ENCODE measurements around the gene SPIRE1. TPM values are rescaled to one million over a fixed set of nuclear protein-coding genes. Genes with fewer than 3 reads are reported as not detected.
"Not testable (repeated sequence)": the region's sequence is repeated elsewhere in the genome, so short reads cannot be mapped to it uniquely, and the experiment has no call there.

The SPIRE1 gene
- polyA plus RNA-seq, 6 donors from 2014 or later: not detected

DNA sequence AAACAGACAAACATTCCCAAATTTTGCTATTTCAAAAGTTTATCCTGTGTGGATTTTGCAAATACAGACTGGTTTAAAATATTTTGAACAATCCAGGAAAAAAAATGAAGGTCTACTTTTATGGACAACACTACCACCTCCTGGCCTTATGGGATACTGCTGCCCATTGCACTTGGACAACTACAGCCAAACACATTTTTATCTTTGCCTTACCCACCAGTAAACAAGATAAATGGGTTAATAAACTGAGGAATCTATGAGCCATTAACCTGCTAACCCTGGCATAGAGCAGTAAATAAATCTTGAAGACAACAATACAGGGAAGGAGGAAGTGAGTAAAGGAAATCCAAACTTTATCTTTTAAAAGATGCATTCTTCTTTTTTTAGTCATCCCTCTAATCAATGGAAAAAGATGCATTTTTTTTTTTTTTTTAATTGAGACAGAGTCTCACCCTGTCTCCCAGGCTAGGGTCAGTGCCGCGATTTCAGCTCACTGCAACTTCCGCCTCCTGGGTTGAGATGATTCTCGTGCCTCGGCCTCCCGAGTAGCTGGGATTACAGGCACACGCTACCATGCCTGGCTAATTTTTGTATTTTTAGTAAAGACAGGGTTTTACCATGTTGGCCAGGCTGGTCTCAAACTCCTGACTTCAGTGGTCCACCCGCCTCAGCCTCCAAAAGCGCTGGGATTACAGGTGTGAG is 2.1 kb upstream of the SPIRE1 start:
- H3K4me1 Mint-ChIP-seq: peaks cover 7 to 11% (median 10%) of the 10 kb centered on the region in 3 donors
- ATAC-seq (ENCODE audit: low read depth in 2 of 2) (no peak), DNase-seq (peak; percentile 23)
- H3K9me3 Mint-ChIP-seq: no peaks in the 10 kb centered on the region
- peaks cover 11 to 17% (median 16%) of the 10 kb centered on the region in 3 donors for H3K27me3 Mint-ChIP-seq
- H3K27ac Mint-ChIP-seq: peak overlapping the region in 1 of 6 donors; percentile 13
- H3K36me3 Mint-ChIP-seq: no peaks in the 10 kb centered on the region
- H3K4me3 Mint-ChIP-seq: peak overlapping the region in 1 of 8 donors; percentile 73

DNA sequence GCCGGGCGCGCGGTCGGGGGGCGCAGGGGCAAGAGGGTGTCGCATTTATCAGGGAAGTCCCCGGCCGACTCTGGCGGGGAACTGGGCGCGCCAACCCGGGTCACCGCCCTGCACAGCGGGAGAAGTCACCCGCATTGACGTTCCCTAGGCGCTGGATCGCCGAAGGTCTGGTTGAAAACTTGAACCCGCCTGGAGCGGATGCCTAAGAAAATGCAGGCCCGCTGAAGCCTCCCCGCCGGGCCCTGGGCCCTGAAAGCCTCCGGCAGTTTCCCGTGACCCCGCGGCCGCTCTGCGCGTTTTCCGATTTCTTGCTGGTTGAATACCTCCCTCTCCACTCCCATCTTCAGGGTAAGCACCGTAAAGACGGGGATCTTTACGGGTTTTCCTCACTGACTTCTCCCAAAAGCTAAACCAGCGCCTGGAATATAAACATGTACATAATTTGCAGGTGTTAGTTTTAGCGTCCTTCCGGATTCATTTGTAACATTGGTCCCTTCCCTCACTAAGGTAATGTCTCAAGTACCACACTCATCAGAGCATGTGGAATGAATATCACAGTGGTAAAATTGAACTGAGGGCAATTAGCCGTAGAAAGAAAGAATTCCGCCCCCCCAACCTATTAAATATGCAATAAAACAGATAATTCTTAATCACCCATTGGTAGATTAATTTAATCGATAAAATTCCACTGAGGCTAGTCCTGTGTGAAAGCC is 675 bp upstream of the SPIRE1 start:
- DNase-seq (no peak), ATAC-seq (ENCODE audit: low read depth in 2 of 2) (peak; percentile 41 to 52)
- H3K9me3 Mint-ChIP-seq: no peaks in the 10 kb centered on the region
- peaks cover 7 to 11% (median 10%) of the 10 kb centered on the region in 3 donors for H3K4me1 Mint-ChIP-seq
- peak overlapping the region; percentile 84 to 94 (median 92) for H3K4me3 Mint-ChIP-seq
- H3K27ac Mint-ChIP-seq: peak overlapping the region in 2 of 6 donors; percentile 20 to 81
- peaks cover 17 to 26% (median 22%) of the 10 kb centered on the region in 3 donors for H3K27me3 Mint-ChIP-seq
- no peaks in the 10 kb centered on the region for H3K36me3 Mint-ChIP-seq

DNA sequence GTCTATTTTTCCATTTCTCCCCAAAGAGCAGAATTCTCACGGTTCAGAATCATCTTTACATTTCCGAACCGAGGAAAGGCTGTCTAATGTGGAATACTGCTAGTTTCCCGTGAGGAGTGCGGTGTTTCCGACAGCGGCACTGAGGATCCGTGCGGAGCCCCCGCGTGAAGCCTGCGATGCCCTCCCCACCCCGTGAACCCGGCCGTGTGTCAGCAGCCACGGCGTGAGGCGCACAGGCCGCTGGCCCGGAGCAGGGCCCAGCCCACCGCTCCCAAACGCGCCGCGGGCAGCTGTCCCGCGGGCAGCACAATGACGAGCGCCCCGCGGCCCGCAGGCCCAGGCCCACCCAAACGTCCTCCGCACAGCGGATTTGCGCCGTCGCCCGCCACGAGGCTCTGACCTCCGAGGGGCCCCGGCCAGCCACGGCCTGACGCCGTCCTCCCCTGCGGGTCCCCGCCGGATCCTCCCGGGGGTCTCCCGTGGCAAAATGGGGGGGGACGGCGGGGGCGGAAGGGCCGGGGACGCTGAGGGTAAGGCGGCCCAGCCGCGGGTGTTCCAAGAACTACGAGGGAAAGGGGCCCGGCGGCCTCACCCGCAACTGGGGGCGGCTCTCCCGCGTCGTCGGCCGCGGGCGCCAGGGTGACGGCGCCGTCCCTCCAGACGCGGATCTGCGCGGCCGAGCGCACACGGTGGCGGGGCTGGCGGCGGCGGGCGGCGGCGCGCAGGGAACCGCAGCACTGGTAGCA is 796 bp downstream of the SPIRE1 start:
- H3K4me3 Mint-ChIP-seq: peak overlapping the region; percentile 56 to 91 (median 82)
- H3K27me3 Mint-ChIP-seq: peaks cover 30 to 41% (median 37%) of the 10 kb centered on the region in 3 donors
- peaks cover 7 to 11% (median 10%) of the 10 kb centered on the region in 3 donors for H3K4me1 Mint-ChIP-seq
- peak overlapping the region in 1 of 6 donors; percentile 18 for H3K27ac Mint-ChIP-seq
- no peaks in the 10 kb centered on the region for H3K9me3 Mint-ChIP-seq
- H3K36me3 Mint-ChIP-seq: no peaks in the 10 kb centered on the region
- DNase-seq (peak; percentile 9), ATAC-seq (ENCODE audit: low read depth in 2 of 2) (peak; percentile 61 to 69)

DNA sequence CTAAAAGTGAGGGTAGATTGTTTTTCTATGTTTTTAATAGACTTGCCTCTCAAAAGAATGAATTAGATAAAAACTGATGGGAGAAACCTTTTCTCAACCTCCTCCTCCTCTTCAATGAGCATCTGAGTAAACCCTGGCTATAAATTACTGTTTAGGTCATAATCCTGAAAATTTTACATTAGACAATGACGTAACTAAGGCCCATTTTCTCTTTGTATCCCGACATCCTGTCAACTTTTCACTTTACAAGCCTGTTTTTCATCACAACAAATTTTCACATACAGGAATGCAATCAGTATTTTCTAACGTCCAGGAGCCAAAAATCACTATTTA is 1.3 kb downstream of the SPIRE1 start:
- no peak for DNase-seq
- no peaks in the 10 kb centered on the region for H3K9me3 Mint-ChIP-seq
- peak overlapping the region; percentile 56 to 91 (median 82) for H3K4me3 Mint-ChIP-seq
- H3K36me3 Mint-ChIP-seq: no peaks in the 10 kb centered on the region
- H3K27ac Mint-ChIP-seq: peak overlapping the region in 3 of 6 donors; percentile 17 to 24 (median 18)
- peaks cover 7 to 11% (median 10%) of the 10 kb centered on the region in 3 donors for H3K4me1 Mint-ChIP-seq
- peaks cover 36 to 46% (median 41%) of the 10 kb centered on the region in 3 donors for H3K27me3 Mint-ChIP-seq
- no peak for ATAC-seq (ENCODE audit: low read depth in 2 of 2)

DNA sequence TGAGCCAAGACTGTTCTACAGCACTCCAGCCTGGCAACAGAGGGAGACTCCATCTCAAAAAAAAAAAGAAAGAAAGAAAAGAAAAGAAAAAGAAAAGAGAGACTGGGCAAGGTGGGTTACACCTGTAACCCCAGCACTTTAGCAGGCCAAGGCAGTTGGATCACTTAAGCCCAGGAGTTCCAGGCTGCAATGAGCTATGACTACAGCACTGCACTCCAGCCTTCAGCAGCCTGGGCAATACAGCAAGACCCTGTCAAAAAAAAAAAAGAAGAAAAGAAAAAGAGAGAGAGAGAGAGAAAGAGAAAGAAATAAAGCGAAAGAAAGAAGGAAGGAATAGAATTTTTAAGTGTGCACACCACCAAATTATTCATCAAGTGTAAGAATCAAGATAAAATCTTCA is 2.9 kb downstream of the SPIRE1 start:
- peaks cover 7 to 11% (median 10%) of the 10 kb centered on the region in 3 donors for H3K4me1 Mint-ChIP-seq
- no peak for DNase-seq
- ATAC-seq (ENCODE audit: low read depth in 2 of 2): no peak
- peak overlapping the region in 4 of 8 donors; percentile 1 to 44 (median 27) for H3K4me3 Mint-ChIP-seq
- H3K9me3 Mint-ChIP-seq: no peaks in the 10 kb centered on the region
- H3K27ac Mint-ChIP-seq: no peak overlapping the region
- H3K27me3 Mint-ChIP-seq: peaks cover 43 to 49% (median 47%) of the 10 kb centered on the region in 3 donors
- H3K36me3 Mint-ChIP-seq: no peaks in the 10 kb centered on the region

DNA sequence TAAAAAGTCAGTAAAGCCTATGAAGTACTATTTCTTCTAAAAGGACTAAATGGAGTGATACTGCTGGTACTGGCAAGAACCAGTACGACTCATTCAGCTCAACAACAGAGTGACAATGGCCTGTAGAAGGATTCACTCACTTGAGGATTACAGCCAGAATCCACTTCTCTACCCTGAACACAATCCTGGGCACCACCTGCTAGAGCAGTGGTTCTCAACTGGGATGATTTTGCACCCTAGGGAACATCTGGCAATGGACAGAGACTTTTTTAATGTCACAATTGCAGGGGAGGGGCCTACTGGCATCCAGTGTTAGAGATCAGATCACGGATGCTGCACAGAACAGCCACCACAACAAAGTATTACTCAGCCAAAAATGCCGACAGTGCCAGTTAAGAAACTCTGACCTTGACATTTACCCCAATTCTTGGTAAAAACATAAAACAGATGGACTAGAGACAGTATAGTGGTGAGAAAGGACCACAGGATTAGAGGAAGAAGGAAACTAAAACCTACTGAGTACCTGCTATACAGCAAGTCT is 5.0 kb downstream of the SPIRE1 start:
- DNase-seq: no peak
- H3K9me3 Mint-ChIP-seq: no peaks in the 10 kb centered on the region
- H3K27me3 Mint-ChIP-seq: peaks cover 43 to 53% (median 50%) of the 10 kb centered on the region in 3 donors
- no peak for ATAC-seq (ENCODE audit: low read depth in 2 of 2)
- H3K36me3 Mint-ChIP-seq: no peaks in the 10 kb centered on the region
- H3K4me1 Mint-ChIP-seq: peaks cover 4 to 7% (median 6%) of the 10 kb centered on the region in 3 donors
- no peak overlapping the region for H3K27ac Mint-ChIP-seq
- peak overlapping the region in 1 of 8 donors; percentile 2 for H3K4me3 Mint-ChIP-seq

DNA sequence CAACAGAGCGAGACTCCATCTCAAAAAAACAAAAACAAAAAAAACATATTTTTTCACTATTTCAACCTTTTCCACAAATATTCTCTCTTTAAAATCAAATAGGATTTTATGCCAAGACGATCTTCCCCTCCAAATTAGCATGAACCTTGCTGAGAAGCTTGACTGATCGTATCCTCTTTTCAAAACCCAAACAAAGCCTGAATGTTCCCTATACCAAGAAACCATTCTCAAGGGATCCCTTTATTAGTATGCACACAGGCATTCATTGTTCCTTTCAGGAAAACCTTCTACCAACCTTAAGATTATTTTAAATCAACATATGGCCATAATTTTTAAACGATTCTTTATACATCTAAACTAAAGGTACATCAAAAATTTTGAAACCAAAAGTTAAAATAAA is 6.3 kb downstream of the SPIRE1 start:
- H3K36me3 Mint-ChIP-seq: no peaks in the 10 kb centered on the region
- DNase-seq: no peak
- H3K27ac Mint-ChIP-seq: no peak overlapping the region
- no peaks in the 10 kb centered on the region for H3K9me3 Mint-ChIP-seq
- H3K4me3 Mint-ChIP-seq: no peak overlapping the region
- ATAC-seq (ENCODE audit: low read depth in 2 of 2): no peak
- peaks cover 1 to 4% (median 3%) of the 10 kb centered on the region in 3 donors for H3K4me1 Mint-ChIP-seq
- peaks cover 38 to 50% (median 47%) of the 10 kb centered on the region in 3 donors for H3K27me3 Mint-ChIP-seq

DNA sequence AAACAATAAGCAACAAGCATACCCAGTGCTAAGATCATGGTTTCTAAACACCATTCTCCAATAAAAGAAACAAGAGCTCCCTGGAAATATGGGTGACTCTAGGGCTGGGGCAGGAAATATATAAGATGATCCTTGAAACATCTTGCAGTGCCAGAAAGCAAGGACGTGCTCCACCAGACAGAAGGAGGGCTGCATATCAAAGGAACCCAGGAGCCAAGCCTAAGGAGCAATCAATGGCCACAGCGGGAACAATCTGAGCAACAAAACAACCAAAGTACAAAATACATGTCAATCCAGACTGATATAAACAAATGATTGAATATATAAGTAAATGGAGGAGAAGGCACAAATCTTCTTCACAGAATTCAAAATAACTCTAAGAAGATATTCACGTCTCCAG is 10.1 kb downstream of the SPIRE1 start:
- Mint-ChIP-seq H3K4me3 (no peak overlapping the region), H3K27ac (no peak overlapping the region)
- no peak for ATAC-seq (ENCODE audit: low read depth in 2 of 2)

DNA sequence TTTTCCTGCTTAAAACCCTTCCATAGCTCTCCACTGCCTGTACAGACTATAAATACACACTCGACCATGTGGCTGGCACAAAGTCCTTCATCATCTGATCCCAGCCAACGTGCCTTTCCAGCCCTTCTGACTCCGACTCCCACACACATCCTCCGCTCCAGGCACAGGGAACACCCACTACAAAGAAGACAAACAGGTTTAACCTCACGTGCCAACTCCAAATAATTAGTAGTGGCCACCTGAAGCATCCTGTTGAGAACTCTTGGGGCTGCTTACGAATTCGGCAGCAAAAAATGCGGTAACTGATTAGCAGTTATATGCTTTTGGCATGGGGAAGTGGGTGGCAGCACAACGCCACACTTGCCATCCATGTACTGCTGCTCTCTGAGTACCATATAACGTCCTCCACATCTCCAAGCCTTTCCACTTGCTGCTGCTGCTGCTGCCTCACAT is 12.1 kb downstream of the SPIRE1 start:
- no peaks in the 10 kb centered on the region for H3K36me3 Mint-ChIP-seq
- H3K4me3 Mint-ChIP-seq: no peak overlapping the region
- DNase-seq (no peak), ATAC-seq (ENCODE audit: low read depth in 2 of 2) (no peak)
- no peaks in the 10 kb centered on the region for H3K4me1 Mint-ChIP-seq
- H3K27ac Mint-ChIP-seq: no peak overlapping the region
- H3K9me3 Mint-ChIP-seq: no peaks in the 10 kb centered on the region
- H3K27me3 Mint-ChIP-seq: peaks cover 13 to 25% (median 16%) of the 10 kb centered on the region in 3 donors

More for the DNA sequence above, 10.1 kb downstream of the SPIRE1 start:
- no peak for DNase-seq
- no peaks in the 10 kb centered on the region for H3K36me3 Mint-ChIP-seq
- no peaks in the 10 kb centered on the region for H3K9me3 Mint-ChIP-seq
- no peaks in the 10 kb centered on the region for H3K4me1 Mint-ChIP-seq
- H3K27me3 Mint-ChIP-seq: peaks cover 19 to 31% (median 30%) of the 10 kb centered on the region in 3 donors

DNA sequence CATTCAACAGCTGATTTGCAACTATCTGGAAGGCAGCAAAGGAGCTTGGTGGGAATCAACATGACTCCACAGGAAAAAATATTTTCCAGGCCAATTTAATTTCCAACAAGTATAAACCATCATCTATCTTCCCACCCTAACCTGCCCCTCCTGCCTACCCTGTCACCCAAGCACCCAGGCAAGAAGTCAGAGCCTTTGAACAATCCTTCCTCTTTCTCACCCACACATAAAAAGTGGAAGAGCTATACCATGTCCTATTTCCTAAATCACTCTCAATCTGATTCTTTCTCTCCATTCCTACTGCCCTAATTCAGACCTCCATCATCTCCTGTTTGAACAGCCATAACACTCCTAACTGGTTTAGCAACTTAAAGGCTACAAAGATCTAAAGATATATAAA is 12.7 kb downstream of the SPIRE1 start:
- no peaks in the 10 kb centered on the region for H3K36me3 Mint-ChIP-seq
- no peak overlapping the region for H3K27ac Mint-ChIP-seq
- no peaks in the 10 kb centered on the region for H3K4me1 Mint-ChIP-seq
- no peak for DNase-seq
- ATAC-seq (ENCODE audit: low read depth in 2 of 2): no peak
- H3K27me3 Mint-ChIP-seq: peaks cover 18 to 25% (median 21%) of the 10 kb centered on the region in 3 donors
- no peak overlapping the region for H3K4me3 Mint-ChIP-seq
- no peaks in the 10 kb centered on the region for H3K9me3 Mint-ChIP-seq

DNA sequence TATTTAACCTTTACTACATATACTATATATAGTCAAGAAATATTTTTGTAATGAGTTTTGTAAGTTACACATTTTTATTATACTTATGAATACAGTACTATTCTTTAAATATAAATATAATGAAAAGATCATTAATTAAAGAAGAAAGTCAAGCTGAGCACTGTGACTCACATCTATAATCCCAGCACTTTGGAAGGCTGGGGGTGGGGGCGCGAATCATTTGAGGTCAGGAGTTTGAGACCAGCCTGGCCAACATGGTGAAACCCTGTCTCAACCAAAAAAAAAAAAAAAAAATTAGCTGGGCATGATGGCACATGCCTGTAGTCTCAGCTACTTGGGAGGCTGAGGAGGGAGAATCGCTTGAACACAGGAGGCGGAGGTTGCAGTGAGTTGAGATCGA is 14.2 kb downstream of the SPIRE1 start:
- H3K36me3 Mint-ChIP-seq; H3K27ac Mint-ChIP-seq; H3K4me1 Mint-ChIP-seq; H3K4me3 Mint-ChIP-seq; DNase-seq; ATAC-seq (ENCODE audit: low read depth in 2 of 2); H3K9me3 Mint-ChIP-seq: not testable (repeated sequence)
- peaks cover 16 to 20% (median 19%) of the 10 kb centered on the region in 3 donors for H3K27me3 Mint-ChIP-seq

DNA sequence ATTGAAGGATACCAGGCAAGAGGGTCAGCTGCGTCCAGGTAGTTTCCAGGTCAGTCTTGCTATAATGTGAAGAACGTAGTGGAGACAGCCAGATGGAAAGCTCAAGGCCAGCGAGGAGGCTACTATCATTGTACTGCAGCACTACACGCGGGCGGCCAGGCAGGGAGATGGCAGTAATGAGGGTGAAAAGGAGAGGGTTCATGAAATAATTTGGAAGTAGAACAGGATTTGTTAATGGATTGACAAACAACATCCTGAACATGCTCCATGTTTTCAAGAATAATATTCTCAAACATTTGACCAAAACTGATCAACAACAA is 17.1 kb downstream of the SPIRE1 start:
- Mint-ChIP-seq H3K36me3 (no peaks in the 10 kb centered on the region), H3K27me3 (peaks cover 15 to 19% (median 15%) of the 10 kb centered on the region in 3 donors)

More for the DNA sequence above, 17.1 kb downstream of the SPIRE1 start:
- DNase-seq: no peak
- Mint-ChIP-seq H3K9me3 (no peaks in the 10 kb centered on the region), H3K4me1 (no peaks in the 10 kb centered on the region), H3K4me3 (no peak overlapping the region), H3K27ac (no peak overlapping the region)
- no peak for ATAC-seq (ENCODE audit: low read depth in 2 of 2)

Measured in naive B cell (primary cell).